ENCODE measurements around the gene GPR160.

Gene GPR160

GRCh38 chr3:170080605-170081004, 42.8 kb downstream of the GPR160 start:
- H2BK120ac ChIP-seq (ENCODE audit: low read depth, low read length), result no peak overlapping the region
- no peak overlapping the region for H2BK15ac ChIP-seq (ENCODE audit: low read depth, poor library complexity, severe bottlenecking)
- H3K4me3 ChIP-seq (ENCODE audit: insufficient read depth in 1 of 2, low read depth in 1 of 2, low read length in 2 of 2), result no peak overlapping the region
- no peak overlapping the region for H3K14ac ChIP-seq (ENCODE audit: low read length in 2 of 2)
- H4K8ac ChIP-seq (ENCODE audit: low read length), result no peak overlapping the region
- no peak overlapping the region for H3K4ac ChIP-seq (ENCODE audit: low read depth in 1 of 2, low read length in 2 of 2)
- H2BK5ac ChIP-seq (ENCODE audit: low read depth, low read length, poor library complexity, severe bottlenecking), result no peak overlapping the region
- peak overlapping the region; percentile 38 for H2AK5ac ChIP-seq (ENCODE audit: low read length, severe bottlenecking)
- no peaks in the 10 kb centered on the region for H3K27me3 ChIP-seq (ENCODE audit: control insufficient read depth in 1 of 2, insufficient read depth in 1 of 2, low read length in 2 of 2)
- peaks cover 17% of the 10 kb centered on the region for H3K4me1 ChIP-seq (ENCODE audit: control insufficient read depth, insufficient read depth, low read depth, low read length)
- 98% methylated on average over 3 of the region's 4 CpGs for WGBS
- no peak for DNase-seq
- H3K4me2 ChIP-seq (ENCODE audit: low read length, poor library complexity, severe bottlenecking), result no peak overlapping the region
- H2BK12ac ChIP-seq (ENCODE audit: low read length in 2 of 2), result no peak overlapping the region
- H3K23ac ChIP-seq (ENCODE audit: low read length in 2 of 2), result no peak overlapping the region
- peaks cover 7% of the 10 kb centered on the region for H3K79me1 ChIP-seq (replicated peaks; ENCODE audit: low read length, poor library complexity, severe bottlenecking)
- H3K9ac ChIP-seq (ENCODE audit: low read length), result no peak overlapping the region
- H3K9me3 ChIP-seq (ENCODE audit: control insufficient read depth, low read length), result no peaks in the 10 kb centered on the region
- H2AFZ ChIP-seq (ENCODE audit: low read depth, low read length), result no peak overlapping the region
- peaks cover 7 to 71% of the 10 kb centered on the region in 2 experiments for H3K36me3 ChIP-seq (ENCODE audit: control insufficient read depth in 1 of 2, insufficient read depth in 2 of 2, low read depth in 1 of 2, low read length in 2 of 2)
- H4K91ac ChIP-seq (ENCODE audit: low read length), result no peak overlapping the region
- H3K18ac ChIP-seq (ENCODE audit: low read depth in 1 of 2, low read length in 2 of 2), result no peak overlapping the region
- peak overlapping the region; percentile 59 for H3K27ac ChIP-seq (ENCODE audit: low read length, poor library complexity, severe bottlenecking)

GRCh38 chr3:170081079-170081741, 43.4 kb downstream of the GPR160 start:
- H3K36me3 ChIP-seq (ENCODE audit: control insufficient read depth in 1 of 2, insufficient read depth in 2 of 2, low read depth in 1 of 2, low read length in 2 of 2), result peaks cover 7 to 75% of the 10 kb centered on the region in 2 experiments
- peaks cover 17% of the 10 kb centered on the region for H3K4me1 ChIP-seq (ENCODE audit: control insufficient read depth, insufficient read depth, low read depth, low read length)
- H2BK120ac ChIP-seq (ENCODE audit: low read depth, low read length), result no peak overlapping the region
- H3K4me2 ChIP-seq (ENCODE audit: low read length, poor library complexity, severe bottlenecking), result no peak overlapping the region
- H2BK15ac ChIP-seq (ENCODE audit: low read depth, poor library complexity, severe bottlenecking), result no peak overlapping the region
- no peak overlapping the region for H2BK5ac ChIP-seq (ENCODE audit: low read depth, low read length, poor library complexity, severe bottlenecking)
- H3K9me3 ChIP-seq (ENCODE audit: control insufficient read depth, low read length), result no peaks in the 10 kb centered on the region
- no peak overlapping the region for H3K23ac ChIP-seq (ENCODE audit: low read length in 2 of 2)
- H3K14ac ChIP-seq (ENCODE audit: low read length in 2 of 2), result no peak overlapping the region
- no peak overlapping the region for H3K9ac ChIP-seq (ENCODE audit: low read length)
- WGBS, result no CpG with 5 or more reads among the region's 1 CpG
- no peak overlapping the region for H3K4ac ChIP-seq (ENCODE audit: low read depth in 1 of 2, low read length in 2 of 2)
- H2AK5ac ChIP-seq (ENCODE audit: low read length, severe bottlenecking), result no peak overlapping the region
- H2BK12ac ChIP-seq (ENCODE audit: low read length in 2 of 2), result no peak overlapping the region
- H3K18ac ChIP-seq (ENCODE audit: low read depth in 1 of 2, low read length in 2 of 2), result no peak overlapping the region
- no peak overlapping the region for H4K8ac ChIP-seq (ENCODE audit: low read length)
- H3K27ac ChIP-seq (ENCODE audit: low read length, poor library complexity, severe bottlenecking), result no peak overlapping the region
- H3K79me1 ChIP-seq (replicated peaks; ENCODE audit: low read length, poor library complexity, severe bottlenecking), result peaks cover 5% of the 10 kb centered on the region
- no peak overlapping the region for H3K4me3 ChIP-seq (ENCODE audit: insufficient read depth in 1 of 2, low read depth in 1 of 2, low read length in 2 of 2)
- no peak overlapping the region for H4K91ac ChIP-seq (ENCODE audit: low read length)
- no peak overlapping the region for H2AFZ ChIP-seq (ENCODE audit: low read depth, low read length)
- no peaks in the 10 kb centered on the region for H3K27me3 ChIP-seq (ENCODE audit: control insufficient read depth in 1 of 2, insufficient read depth in 1 of 2, low read length in 2 of 2)
- DNase-seq, result no peak

- 100% methylated on average over 1 of the region's 1 CpG for WGBS
- no peak for DNase-seq
- Histone ChIP-seq H3K14ac (ENCODE audit: low read length in 2 of 2) (no peak overlapping the region), H2BK12ac (ENCODE audit: low read length in 2 of 2) (no peak overlapping the region), H2BK15ac (ENCODE audit: low read depth, poor library complexity, severe bottlenecking) (no peak overlapping the region), H2AFZ (ENCODE audit: low read depth, low read length) (no peak overlapping the region), H3K4me3 (ENCODE audit: insufficient read depth in 1 of 2, low read depth in 1 of 2, low read length in 2 of 2) (no peak overlapping the region), H3K9ac (ENCODE audit: low read length) (no peak overlapping the region), H3K4me1 (ENCODE audit: control insufficient read depth, insufficient read depth, low read depth, low read length) (peaks cover 10% of the 10 kb centered on the region), H3K4ac (ENCODE audit: low read depth in 1 of 2, low read length in 2 of 2) (no peak overlapping the region), H4K91ac (ENCODE audit: low read length) (no peak overlapping the region), H2BK120ac (ENCODE audit: low read depth, low read length) (no peak overlapping the region), H3K27ac (ENCODE audit: low read length, poor library complexity, severe bottlenecking) (no peak overlapping the region), H3K9me3 (ENCODE audit: control insufficient read depth, low read length) (no peaks in the 10 kb centered on the region), H2AK5ac (ENCODE audit: low read length, severe bottlenecking) (no peak overlapping the region), H3K79me1 (replicated peaks; ENCODE audit: low read length, poor library complexity, severe bottlenecking) (peaks cover 3% of the 10 kb centered on the region), H3K27me3 (ENCODE audit: control insufficient read depth in 1 of 2, insufficient read depth in 1 of 2, low read length in 2 of 2) (no peaks in the 10 kb centered on the region), H3K4me2 (ENCODE audit: low read length, poor library complexity, severe bottlenecking) (no peak overlapping the region), H3K23ac (ENCODE audit: low read length in 2 of 2) (no peak overlapping the region), H2BK5ac (ENCODE audit: low read depth, low read length, poor library complexity, severe bottlenecking) (no peak overlapping the region), H4K8ac (ENCODE audit: low read length) (no peak overlapping the region), H3K36me3 (ENCODE audit: control insufficient read depth in 1 of 2, insufficient read depth in 2 of 2, low read depth in 1 of 2, low read length in 2 of 2) (peaks cover 4 to 81% of the 10 kb centered on the region in 2 experiments), H3K18ac (ENCODE audit: low read depth in 1 of 2, low read length in 2 of 2) (no peak overlapping the region)
Observed at GRCh38 chr3:170083343-170083742, 45.5 kb downstream of the GPR160 start.

- H3K18ac ChIP-seq (ENCODE audit: low read depth in 1 of 2, low read length in 2 of 2), result no peak overlapping the region
- no peak overlapping the region for H4K91ac ChIP-seq (ENCODE audit: low read length)
- no peak overlapping the region for H4K8ac ChIP-seq (ENCODE audit: low read length)
- no peak overlapping the region for H3K9ac ChIP-seq (ENCODE audit: low read length)
- no peaks in the 10 kb centered on the region for H3K9me3 ChIP-seq (ENCODE audit: control insufficient read depth, low read length)
- no peaks in the 10 kb centered on the region for H3K27me3 ChIP-seq (ENCODE audit: control insufficient read depth in 1 of 2, insufficient read depth in 1 of 2, low read length in 2 of 2)
- no peak for DNase-seq
- no peak overlapping the region for H2BK12ac ChIP-seq (ENCODE audit: low read length in 2 of 2)
- no peak overlapping the region for H3K27ac ChIP-seq (ENCODE audit: low read length, poor library complexity, severe bottlenecking)
- peaks cover 4 to 88% of the 10 kb centered on the region in 2 experiments for H3K36me3 ChIP-seq (ENCODE audit: control insufficient read depth in 1 of 2, insufficient read depth in 2 of 2, low read depth in 1 of 2, low read length in 2 of 2)
- H2AK5ac ChIP-seq (ENCODE audit: low read length, severe bottlenecking), result no peak overlapping the region
- H3K23ac ChIP-seq (ENCODE audit: low read length in 2 of 2), result no peak overlapping the region
- no peak overlapping the region for H3K4me2 ChIP-seq (ENCODE audit: low read length, poor library complexity, severe bottlenecking)
- no peak overlapping the region for H3K4ac ChIP-seq (ENCODE audit: low read depth in 1 of 2, low read length in 2 of 2)
- no peak overlapping the region for H2BK15ac ChIP-seq (ENCODE audit: low read depth, poor library complexity, severe bottlenecking)
- peaks cover 3% of the 10 kb centered on the region for H3K4me1 ChIP-seq (ENCODE audit: control insufficient read depth, insufficient read depth, low read depth, low read length)
- no peak overlapping the region for H3K14ac ChIP-seq (ENCODE audit: low read length in 2 of 2)
- H2AFZ ChIP-seq (ENCODE audit: low read depth, low read length), result no peak overlapping the region
- no peak overlapping the region for H2BK5ac ChIP-seq (ENCODE audit: low read depth, low read length, poor library complexity, severe bottlenecking)
- no peak overlapping the region for H3K4me3 ChIP-seq (ENCODE audit: insufficient read depth in 1 of 2, low read depth in 1 of 2, low read length in 2 of 2)
- peaks cover 4% of the 10 kb centered on the region for H3K79me1 ChIP-seq (replicated peaks; ENCODE audit: low read length, poor library complexity, severe bottlenecking)
- H2BK120ac ChIP-seq (ENCODE audit: low read depth, low read length), result no peak overlapping the region
- WGBS, result 100% methylated on average over 4 of the region's 6 CpGs
Observed at GRCh38 chr3:170085396-170085795, 47.6 kb downstream of the GPR160 start.

Measured in mesenchymal stem cell (in vitro differentiated cells and primary cell).